ENCODE measurements around the gene TTC9B.

TTC9B gene

DNA sequence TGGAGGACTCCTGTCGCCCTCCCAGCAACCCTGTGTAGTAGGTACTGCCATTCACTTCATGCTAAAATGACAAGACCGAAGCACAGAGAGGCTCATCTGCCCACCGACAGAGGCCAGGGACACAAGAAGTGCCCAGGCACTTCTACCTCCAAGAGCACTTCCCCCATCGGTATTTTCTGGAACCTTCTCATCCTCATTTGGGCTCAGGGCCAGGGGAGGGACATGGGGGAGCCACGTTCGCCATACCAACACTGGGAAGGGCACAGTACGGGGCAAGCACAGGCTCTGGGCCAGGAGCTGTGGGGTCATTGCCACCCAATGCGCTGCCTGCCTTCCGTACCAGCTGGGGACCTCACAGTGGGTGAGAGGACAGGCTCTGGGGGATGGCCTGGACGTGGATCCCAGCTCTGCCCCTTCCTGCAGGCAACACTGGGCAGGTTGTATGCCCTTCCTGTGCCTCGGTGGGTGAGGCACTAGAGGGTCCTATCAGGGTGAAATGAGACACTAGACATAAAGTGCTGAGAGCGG is 29.6 kb upstream of the TTC9B start:
- no peak for DNase-seq

GRCh38 chr19:40247178-40247577 is 29.0 kb upstream of the TTC9B start:
- no peak for DNase-seq

- DNase-seq: no peak
These were observed 28.3 kb upstream of the TTC9B start for GRCh38 chr19:40246292-40247073.

DNA sequence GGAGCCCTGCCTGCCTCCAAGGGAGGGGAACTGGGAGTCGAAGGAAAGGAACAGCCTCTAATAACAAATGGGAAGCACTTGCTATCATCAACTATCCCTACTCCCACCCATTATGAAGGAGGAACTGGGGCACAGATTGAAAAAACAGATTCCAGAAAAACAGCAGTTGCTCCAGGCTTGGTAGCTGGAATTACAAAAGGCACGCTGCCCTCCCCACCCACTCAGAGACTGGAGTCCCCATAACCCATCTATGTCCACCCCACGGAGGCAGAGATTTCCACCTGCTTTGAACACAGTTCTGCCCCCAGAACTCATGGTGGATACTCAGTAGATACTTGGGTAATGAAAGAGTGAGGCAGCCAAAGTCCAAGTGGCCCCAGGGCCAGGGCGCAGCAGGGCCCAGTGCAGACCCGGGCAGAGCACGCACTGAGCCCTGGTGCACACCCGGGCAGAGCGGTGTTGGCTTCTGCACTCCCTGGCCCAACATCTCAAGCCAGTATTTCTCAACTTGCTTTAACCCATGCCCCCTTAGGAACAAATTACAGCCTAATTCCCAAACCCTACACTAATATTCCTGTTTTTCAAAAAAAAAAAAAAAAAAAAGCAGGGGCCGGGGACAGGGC is 27.4 kb upstream of the TTC9B start:
- DNase-seq: no peak

GRCh38 chr19:40244579-40245317 is 26.6 kb upstream of the TTC9B start:
- no peak for DNase-seq

- DNase-seq: no peak
These were observed 25.0 kb upstream of the TTC9B start for GRCh38 chr19:40243181-40243580.

DNA sequence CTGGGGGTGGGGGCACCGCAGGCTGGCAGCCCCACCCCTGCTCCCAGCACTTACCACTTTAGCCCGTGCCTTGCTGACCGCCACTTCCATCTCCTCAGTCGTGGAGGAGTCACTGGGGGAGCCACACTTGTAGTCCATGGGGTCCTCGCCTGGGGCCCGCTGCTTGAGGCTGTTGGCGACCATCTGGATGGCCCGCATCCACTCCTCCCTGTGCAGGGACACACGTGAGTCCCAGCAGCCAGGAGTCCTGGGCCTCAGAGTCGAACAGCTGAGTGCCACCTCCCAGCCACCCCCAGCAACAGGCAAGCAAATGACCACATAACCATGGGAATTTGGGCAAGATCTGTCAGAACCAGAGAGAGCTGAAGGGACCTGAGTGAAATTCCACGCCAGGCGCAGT is 24.3 kb upstream of the TTC9B start:
- no peak for DNase-seq

GRCh38 chr19:40241809-40242384 is 23.7 kb upstream of the TTC9B start:
- no peak for DNase-seq

DNA sequence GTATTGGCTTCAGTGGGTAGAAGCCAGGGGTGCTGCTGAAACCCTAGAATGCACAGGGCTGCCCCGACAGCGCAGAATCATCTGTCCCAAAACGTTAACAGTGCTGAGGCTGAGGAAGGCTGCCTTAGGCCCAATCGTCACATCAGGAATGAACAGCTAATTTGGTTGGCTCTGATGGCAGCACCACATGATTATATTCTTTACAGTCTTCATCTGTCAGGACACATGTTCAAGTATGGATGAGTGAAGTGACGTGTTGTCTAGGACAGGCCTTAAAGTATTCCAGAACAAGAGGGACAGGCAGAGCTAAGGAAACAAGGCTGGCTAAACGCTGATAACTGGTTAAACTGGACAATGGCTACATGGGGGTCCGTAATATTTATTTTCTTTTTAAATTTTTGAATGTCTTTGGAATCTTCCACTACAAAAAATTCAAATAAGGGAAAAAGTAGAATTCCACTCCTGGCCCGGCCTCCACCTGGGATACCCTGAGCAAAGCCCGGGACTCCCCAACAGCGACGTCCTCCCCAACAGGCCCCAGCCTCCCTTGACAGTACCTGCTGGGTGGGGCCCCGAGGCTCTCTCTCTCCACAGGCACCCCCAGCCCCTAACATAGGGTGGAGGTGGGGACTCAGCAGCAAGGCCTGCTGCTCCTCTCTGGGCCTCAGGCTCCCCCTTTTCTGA is 23.1 kb upstream of the TTC9B start:
- no peak for DNase-seq

GRCh38 chr19:40240332-40240731 is 22.1 kb upstream of the TTC9B start:
- DNase-seq: no peak

- DNase-seq: no peak
These were observed 21.4 kb upstream of the TTC9B start for GRCh38 chr19:40239415-40240226.

DNA sequence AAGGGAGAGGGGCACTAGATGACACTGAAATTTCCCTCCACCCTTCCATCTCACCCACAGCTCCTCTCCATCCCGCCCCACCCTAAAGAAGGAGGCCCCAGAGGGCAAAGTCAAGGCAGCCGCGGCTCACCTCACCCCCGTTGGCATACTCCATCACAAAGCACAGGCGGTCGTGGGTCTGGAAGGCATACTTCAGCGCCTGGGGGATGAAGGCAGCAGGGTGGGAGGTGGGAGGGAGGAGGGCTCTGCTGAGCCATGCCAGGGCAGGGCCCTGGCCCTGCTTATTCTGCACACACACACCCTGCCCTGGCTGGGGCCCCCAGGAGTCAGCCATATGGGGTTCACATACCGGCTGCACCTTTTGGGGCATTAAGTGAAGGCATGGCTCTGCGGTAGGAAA is 20.6 kb upstream of the TTC9B start:
- no peak for DNase-seq

DNA sequence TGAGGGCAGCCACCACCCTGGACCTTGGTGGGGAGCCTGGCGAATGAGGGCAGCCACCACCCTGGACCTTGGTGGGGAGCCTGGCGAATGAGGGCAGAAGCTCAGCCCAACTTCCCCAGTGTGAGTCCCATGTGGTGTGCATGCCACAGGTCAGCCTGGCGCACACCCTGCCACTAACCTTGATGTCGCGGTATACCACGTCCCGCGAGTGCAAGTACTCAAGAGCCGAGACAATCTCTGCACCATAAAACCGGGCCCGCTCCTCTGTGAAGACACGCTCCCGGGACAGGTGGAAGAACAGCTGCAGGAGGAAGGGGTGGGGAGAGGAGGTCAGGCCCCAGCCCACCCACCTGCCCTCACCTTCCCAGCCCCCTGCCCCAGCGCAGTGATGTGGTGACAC is 19.6 kb upstream of the TTC9B start:
- no peak for DNase-seq

- no peak for DNase-seq
These were observed 18.2 kb upstream of the TTC9B start for GRCh38 chr19:40236366-40236765.

- no peak for DNase-seq
These were observed 17.8 kb upstream of the TTC9B start for GRCh38 chr19:40236026-40236355.

DNA sequence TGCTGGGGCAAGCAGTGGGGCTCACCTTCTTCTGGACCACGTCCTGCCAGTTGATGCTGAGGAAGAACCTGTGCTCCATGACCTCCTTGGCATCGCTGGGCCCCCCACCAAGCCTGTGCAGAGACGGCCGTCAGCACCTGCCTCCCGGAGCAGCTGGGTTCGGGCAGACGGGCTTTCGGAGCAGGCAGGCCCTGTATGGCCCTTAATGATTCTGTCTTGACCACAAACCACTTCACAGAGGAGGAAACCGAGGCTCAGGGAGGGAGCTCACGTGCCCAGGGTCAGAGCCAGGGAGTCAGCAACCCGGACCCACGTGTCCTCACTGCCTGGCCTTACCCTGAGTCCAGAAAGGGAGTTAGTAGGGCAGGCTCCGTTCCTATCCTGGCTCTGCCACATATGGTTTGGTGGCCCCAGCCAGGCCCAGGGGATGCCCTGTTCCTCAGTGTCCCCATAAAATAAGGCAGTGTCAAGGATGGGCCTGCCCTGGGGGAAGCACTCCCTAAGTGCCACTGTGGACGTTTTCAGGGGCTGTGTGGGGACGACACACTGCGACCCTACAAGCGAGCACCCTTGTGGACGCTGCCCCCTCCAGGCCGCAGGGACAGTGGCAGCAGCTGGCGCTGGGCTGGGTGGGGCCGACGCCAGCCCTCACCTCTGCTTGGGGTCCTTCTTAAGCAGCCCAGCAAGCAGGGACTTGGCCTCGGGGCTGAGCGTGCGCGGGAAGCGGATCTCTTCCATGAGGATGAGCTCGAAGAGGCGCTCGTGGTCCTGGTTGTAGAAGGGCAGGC is 17.2 kb upstream of the TTC9B start:
- DNase-seq: no peak

DNA sequence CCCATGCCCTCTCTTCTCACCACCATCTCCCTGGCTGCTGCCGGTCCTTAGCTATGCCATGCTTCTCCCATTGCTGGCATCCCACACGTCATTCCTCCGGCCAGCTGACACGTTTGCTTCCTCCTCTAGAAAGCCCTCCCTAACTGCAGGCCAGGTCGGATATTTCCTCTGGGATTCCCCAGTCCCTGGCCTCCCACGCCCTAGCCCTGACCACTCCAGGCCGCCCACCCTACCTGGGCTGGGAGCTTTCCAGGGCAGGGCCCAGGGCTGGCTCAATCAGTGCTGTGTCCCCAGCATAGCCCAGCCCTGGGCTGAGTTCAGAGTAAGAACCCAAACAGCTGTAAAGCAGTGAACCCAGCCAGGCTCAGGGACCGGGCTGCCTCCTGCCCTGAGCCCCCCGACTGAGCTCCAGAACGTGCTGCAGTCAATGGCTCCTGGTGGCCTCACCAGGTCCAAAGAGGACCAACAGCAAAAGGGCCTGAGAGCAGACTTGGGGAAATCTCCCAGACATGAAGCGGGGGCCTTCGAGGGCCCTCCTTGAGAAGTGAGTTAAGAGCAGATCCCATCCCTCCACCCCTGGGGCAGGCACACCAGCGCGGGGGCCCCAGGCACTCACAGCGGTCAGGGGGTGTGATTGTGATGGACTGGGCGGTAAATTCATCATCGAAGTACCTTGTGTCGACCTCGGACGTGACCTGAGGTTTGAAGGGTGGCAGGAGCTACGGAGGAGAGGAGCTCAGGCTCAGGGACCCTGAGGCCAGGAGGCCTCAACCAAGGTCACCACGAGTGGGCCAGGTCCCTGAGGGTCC is 16.4 kb upstream of the TTC9B start:
- DNase-seq: no peak

GRCh38 chr19:40233811-40234389 is 15.7 kb upstream of the TTC9B start:
- DNase-seq: no peak

DNA sequence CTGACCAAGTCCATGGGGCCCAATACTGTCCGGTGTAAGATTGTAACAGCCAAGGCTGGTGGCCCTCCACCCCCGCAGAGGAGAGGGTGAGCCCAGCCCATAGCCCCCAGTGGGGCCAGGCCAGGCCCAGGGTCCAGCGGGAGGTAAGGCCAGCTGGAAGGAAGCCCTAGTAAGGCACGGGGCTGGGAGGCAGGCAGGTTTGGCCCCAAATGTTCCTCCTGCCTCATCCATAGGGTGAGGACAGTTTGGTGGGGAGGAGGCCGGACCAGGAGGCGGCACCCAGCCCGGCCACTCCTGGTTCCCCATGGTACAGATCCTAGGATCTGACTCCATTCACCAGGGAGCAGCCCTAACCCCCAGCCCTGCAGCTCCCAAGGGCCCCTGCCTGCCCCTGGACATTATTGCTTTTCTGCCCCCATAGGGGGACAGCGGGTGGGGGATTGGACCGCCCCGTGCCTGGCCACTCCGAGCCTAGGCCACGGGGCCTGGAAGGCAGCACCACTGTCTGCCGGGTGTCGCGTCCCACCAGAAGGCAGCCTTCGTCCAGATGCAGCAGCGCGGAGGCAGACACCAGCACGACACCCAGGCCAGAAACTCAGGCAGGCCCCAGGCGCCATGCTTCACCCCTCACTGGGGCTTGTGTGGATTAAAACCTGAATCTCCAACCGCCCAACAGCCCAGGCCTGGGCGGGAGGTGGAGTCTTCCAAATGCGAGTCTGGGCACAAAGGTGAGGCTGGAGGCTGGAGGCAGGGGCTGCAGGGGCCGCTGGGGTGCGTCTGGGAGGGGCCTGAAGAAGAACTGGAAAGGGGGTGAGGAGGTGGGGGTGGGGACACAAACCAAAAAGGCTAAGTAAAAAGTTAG is 15.0 kb upstream of the TTC9B start:
- no peak for DNase-seq
